HG02943 (cell line): ENCODE results near the gene TLX1.

Experiments
- ATAC-seq: cut with Tn5 transposase; IDR thresholded peaks from one replicate; pipeline ENCODE4 v1.9.1; 2021; ENCODE audit warnings: mild to moderate bottlenecking, low read depth, moderate library complexity; ENCODE audit not compliant: unreplicated experiment

Gene TLX1

DNA sequence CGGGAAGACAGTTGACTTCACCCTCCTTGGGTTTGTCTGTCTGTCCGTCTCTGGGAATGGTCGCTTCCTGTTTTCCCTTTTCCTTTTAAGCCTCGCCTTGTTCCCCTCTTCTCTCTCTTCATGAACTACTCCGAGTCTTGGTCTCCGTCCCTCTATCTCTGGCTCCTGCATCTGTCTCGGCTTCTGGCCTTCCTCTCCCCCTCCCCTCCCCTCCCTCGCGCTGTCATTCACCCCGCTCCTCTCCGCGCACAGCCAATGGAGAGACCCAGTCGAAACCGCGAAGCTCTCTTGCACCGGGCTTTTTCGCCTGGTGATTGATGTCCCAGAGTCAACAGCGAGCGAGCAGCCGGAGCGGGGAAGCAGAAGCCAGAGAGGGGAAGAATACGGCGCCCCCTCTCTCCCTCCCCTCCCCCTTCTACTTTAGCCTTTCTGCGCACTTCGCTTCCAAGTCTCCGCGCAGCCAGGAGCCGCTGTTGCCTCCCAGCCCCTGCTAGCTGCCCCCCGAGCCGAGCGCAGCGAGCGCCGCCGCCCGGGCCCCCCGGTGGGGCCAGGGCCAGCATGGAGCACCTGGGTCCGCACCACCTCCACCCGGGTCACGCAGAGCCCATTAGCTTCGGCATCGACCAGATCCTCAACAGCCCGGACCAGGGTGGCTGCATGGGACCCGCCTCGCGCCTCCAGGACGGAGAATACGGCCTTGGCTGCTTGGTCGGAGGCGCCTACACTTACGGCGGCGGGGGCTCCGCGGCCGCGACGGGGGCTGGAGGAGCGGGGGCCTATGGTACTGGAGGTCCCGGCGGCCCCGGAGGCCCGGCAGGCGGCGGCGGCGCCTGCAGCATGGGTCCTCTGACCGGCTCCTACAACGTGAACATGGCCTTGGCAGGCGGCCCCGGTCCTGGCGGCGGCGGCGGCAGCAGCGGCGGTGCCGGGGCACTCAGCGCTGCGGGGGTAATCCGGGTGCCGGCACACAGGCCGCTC, at the start of gene TLX1:
Gene TLX1, plus strand, starts transcription at position 317 of the 978 bp plus-strand sequence. Its CDS starts 242 bp downstream, at position 559.
- ATAC-seq, result no peak

DNA sequence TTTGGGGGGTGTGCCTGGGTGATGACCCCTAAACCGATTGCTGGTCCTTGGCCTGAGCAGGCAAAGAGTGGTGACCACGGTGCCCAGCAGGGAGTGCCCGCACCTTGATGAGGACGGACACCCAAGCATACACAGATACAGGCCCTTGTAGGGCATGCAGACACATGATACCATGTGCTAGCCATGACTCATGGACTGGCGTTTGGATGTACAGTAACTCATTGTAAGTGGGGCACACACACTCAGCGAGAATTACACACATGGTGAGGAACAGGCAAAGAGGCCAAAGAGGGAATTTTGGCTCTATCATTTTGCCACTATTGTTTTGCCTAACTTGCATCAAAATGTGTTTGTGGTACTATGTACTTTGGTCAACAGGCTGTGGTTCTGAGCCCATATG, 45.3 kb upstream of the TLX1 start:
- no peak for ATAC-seq

DNA sequence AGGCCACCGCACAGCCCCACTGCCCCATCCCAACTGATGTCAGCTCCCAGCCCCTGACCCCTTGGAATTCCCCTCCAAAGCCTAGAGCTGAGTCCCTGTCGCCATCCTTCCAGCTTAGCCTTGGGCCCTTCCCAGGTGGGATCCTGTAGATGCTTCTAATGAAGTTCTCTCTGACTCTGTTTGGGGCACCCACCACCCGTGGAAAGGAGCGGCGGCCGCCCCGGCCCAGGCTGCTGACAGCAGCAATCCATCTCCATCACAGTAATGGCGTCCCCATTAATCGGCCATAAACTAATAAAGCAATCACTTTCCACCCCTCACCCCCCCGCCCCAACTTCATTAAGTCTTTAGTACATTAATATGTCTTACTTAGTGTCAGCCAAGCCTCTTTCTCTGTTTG, 43.7 kb upstream of the TLX1 start:
- ATAC-seq, result no peak

DNA sequence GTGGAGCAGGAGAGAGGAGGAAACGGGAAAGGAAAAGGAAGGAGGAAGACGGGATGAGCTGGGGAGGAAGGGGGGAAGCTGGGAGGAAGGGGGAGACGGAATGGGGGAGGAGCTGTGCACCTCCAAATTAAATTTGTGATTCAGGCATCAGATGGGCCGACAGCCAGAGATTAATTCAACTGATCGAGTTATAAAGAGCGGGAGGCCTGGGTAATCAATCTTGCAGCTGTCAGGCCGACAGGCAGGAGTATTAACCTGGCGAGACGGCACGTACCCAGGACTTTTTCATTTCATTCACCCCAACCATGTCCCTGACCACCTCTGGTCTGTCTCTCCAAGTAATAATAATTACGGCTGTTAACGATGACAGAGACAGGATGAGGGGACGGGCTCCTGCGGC, 43.1 kb upstream of the TLX1 start:
- no peak for ATAC-seq

DNA sequence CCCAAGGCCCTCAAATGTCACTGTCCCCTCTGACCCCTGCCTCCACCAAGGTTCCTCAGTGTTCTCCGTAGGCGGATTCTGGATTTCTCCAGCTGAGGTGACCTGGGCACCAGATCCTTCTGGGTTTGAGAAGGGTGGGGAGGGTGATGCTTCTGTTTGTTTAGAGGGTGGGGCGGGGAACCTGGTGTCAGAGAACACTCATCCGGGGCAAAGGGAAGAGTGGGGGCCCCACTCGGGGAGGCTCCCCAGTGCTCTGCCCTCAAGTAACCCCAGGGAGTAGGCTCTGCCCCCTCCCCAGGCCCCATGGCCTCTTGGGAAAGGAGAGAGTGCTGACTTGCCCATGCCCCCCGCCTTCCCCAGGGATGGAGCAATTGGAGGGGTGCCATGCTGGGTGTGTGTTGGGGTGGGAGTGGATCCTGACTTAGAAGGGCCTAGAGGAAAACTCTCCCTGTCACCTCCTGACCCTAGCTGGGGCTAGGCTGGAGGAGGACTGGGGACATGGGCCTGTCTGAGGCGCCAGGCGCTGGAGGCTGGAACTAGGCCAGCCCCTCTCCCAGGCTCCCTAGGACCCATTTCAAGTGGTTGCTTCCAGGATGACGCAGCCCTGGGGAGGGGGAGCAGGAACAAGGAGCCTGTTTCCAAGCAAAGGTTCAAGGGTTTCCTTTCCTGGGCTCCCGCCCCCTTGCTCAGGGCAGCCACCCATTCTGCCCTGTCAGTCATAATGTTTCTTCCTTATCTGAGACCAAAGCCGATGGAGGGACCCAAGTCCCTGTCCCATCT, 41.4 kb upstream of the TLX1 start:
- no peak for ATAC-seq

DNA sequence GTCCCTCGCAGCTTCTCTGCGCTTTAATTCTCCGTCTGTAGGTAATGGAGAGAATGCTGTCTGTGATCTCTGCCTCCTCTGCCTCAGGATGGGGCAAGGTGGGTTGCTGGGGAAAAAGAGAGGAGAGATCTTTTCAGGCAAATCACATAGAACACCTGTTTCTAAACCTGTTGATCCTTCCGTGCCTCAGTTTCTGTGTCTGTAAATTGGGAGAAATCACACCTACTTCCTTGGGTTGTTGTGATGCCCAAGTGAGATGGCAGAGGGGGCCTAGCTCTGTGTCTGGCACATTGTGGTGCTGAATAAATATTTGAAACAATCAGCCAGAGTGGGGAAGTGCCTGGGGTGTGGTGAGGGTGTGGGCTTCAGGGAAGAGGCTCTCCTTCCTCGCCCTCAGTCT, 40.5 kb upstream of the TLX1 start:
- ATAC-seq, result no peak

- ATAC-seq, result no peak
These were observed 39.4 kb upstream of the TLX1 start for GRCh38 chr10:101091546-101092290.

GRCh38 chr10:101092881-101093354, 38.2 kb upstream of the TLX1 start:
- no peak for ATAC-seq

GRCh38 chr10:101094121-101094879, 36.8 kb upstream of the TLX1 start:
- ATAC-seq, result no peak

- ATAC-seq, result no peak
These were observed 36.1 kb upstream of the TLX1 start for GRCh38 chr10:101095004-101095403.

DNA sequence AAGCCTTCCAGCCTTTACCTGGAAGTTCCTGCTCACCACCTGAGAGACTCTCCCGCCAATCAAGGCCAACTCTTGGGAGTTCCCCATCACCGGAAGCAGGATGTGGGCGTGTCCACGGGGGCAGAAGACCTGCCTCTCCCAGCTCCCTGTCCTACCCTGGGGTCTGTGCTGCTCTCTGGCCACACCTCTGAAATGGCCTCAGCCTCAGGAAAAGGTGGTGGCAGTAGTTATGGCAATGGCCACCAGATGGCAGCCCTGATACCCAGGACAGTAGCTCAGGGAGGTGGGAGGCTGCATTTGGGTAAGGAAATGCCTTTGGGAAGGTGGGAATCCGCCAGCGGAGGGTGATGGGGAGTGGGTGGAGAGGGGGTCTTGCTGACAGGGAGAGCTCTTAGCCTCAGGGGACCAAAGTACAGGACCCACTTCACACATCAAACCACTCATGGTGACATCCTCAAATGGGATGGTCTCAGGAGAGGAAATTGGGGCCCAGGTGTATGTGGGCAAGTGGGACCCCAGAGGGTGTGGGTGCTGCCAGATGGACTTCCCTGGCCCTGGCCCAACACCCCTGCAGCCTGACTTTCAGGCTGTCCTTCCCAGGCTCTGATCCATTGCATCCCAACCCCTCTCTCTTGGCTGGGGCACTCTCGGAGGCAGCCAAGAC, 35.4 kb upstream of the TLX1 start:
- ATAC-seq, result no peak

GRCh38 chr10:101096378-101096777, 34.7 kb upstream of the TLX1 start:
- ATAC-seq, result no peak

DNA sequence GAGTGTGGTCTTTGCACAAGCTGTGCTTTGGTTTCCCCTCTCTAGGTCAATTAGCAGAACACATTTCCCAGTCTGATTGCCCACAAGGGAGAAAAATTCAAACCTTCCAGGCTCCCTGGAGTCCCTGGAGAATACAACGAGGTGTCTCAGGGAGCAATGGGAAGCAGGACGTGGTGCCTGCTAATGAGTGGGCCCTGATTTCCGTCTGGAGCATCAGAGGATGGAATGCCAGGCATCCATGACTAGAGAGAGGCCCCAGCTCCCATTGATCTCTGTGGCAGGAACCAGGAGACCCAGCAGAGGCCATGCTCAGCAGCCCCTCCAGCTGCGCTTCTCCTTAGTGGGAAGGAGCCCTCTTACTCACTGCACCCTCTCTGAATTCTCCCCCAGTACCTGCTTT, 33.2 kb upstream of the TLX1 start:
- no peak for ATAC-seq

DNA sequence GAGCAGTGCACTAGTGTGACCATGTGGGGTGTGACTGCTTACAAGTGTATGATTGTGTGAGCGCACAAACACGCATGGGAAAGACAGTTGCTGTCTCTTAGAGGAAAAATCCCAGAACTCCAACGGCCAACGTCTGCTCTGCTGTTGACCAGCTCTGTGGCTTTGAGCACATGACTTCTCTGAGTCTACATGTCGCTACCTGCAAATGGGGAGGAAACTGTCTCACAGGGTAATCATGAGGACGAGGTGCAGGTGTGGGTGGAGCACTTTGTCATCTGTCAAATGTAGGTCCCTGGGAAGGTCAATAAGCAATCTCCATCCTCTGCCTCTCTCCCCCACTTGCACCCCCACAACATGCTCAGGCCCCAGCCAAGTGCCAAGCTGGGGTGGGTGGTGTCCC, 31.2 kb upstream of the TLX1 start:
- ATAC-seq, result no peak

GRCh38 chr10:101101372-101101881, 29.7 kb upstream of the TLX1 start:
- no peak for ATAC-seq

DNA sequence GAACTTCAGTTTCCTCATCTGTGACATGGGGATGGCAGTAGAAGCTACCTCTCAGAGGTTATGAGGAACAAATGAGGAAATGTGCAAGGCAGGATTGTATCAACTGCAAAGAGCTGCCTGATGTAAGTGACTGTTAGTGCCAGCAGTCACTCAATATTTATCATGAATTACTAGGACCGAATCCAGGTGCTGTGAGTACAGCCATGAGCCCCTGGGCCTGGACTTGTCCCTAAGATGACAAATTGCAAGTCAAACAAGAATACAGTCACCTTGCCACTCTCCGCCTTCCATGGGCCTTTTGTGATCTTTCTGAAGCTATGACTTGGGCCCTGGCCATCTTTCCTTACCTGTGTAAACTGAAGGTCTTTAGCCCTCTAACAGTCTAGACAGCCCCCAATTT, 27.7 kb upstream of the TLX1 start:
- ATAC-seq, result no peak

GRCh38 chr10:101106351-101106750, 24.7 kb upstream of the TLX1 start:
- no peak for ATAC-seq

DNA sequence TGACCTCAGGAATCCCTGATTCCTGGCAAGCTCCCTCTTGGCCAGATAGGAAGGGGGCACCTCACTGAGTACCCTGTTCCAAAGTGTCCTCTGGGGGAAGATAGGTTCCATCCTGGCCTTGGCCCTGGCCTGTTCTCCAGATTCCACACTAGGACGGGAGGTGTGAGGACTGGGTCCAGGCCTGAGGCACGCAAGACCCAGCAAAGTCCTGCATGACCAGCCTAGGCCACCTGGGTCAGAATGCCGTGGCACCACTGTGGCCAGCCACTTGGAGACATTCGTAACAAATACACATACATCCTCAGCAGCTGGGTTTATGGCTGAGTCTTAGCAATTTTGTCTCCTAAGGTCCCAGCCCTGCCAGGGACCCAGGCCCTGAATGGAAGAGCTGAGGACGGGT, 23.3 kb upstream of the TLX1 start:
- ATAC-seq, result no peak

- ATAC-seq, result no peak
These were observed 20.1 kb upstream of the TLX1 start for GRCh38 chr10:101110856-101111523.
